HG03066 (cell line): ENCODE results near the gene CD44.
"Not testable (repeated sequence)": the region's sequence is repeated elsewhere in the genome, so short reads cannot be mapped to it uniquely, and the experiment has no call there.

Experiments
- ATAC-seq: cut with Tn5 transposase; IDR thresholded peaks from one replicate; pipeline ENCODE4 v1.9.1; 2021; ENCODE audit warnings: low read depth; ENCODE audit not compliant: unreplicated experiment

Gene CD44

DNA sequence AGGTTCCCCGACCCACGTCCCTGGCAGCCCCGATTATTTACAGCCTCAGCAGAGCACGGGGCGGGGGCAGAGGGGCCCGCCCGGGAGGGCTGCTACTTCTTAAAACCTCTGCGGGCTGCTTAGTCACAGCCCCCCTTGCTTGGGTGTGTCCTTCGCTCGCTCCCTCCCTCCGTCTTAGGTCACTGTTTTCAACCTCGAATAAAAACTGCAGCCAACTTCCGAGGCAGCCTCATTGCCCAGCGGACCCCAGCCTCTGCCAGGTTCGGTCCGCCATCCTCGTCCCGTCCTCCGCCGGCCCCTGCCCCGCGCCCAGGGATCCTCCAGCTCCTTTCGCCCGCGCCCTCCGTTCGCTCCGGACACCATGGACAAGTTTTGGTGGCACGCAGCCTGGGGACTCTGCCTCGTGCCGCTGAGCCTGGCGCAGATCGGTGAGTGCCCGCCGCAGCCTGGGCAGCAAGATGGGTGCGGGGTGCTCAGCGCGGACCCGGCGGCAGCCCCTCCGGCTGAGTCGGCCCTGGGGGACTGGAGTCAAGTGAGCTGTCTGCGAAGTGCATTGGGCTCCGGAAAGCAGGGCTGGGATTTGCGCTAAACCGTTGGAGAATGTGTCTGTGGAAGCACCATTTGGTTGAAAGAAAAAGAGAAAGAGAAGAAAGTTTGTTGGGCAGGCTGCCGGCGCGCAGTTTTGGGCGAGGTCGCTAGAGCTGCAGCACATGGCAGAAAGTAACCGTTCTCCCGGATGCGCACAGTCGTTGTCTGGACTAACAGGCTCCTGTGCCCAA, at the start of gene CD44:
CD44 (plus strand) TSS at position 229 of the 779 bp plus-strand sequence; CDS start at position 362, 133 bp downstream.
- ATAC-seq, result peak; percentile 42

DNA sequence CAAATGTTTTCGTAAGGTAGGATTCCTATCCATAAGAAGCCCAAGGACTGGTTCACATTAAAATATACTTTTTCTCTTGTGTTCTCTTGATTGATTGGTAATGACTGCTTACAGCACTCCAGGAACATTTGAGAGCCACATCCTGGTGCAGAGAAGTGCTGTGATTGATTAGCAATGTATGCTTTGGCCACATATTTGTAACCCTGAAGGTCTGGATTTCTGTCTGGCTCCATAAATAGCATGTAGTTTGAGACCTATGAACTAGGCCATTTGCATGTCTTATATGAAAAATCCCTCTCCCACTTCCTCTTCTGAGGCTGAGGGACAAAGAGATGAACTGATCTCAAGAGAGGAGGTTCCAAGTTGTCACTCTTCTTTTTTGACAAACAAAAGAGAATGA, 49.3 kb upstream of the CD44 start:
- ATAC-seq, result peak; percentile 71

DNA sequence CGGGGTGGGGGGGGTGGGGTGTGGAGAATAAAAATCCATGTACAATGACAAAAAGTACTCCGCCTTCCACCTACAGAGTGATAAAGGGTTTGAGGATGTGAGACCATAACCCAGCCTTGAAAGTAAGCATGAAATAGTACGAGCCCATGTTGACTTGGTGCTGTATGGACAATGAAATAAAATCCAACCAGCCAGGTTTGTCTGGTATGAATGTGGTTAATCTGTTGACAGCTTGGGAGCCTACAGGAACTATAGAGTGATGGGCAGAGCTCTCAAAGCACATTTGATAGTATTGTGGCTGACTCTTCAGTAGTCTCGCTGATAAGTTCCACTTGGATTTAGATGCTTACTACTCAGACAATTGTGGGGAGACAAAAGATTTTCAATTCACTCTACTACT, 48.8 kb upstream of the CD44 start:
- ATAC-seq, result no peak

DNA sequence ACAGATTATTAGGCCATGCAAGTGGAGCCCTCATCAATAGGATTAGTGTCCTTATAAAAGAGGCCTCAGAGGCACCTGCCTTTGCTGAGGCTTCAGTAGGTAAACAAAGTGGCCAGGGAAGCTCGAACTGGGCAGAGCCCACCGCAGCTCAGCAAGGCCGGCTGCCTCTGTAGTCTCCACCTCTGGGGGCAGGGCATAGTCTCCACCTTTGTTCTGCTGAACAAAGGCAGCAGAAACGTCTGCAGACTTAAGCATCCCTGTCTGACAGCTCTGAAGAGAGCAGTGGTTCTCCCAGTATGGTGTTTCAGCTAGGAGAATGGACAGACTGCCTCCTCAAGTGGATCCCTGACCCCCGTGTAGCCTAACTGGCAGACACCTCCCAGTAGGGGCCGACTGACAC, 48.0 kb upstream of the CD44 start:
- ATAC-seq, result not testable (repeated sequence)

DNA sequence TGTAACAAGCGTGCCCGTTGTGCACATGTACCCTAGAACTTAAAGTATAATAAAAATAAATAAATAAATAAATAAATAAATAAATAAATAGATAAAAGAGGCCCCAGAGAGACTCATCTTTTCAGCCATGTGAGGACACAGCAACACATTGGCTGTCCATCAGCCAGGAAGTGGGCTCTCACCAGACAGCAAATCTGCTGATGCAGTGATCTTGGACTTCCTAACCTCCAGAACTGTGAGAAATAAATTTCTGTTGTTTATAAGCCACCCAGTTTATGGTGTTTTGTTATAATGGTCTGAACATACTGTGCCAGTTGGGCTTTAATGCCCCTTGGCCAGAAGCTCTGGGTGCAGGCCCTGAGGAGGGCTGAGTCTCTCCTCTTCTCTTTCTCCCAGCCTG, 42.2 kb upstream of the CD44 start:
- ATAC-seq, result no peak

DNA sequence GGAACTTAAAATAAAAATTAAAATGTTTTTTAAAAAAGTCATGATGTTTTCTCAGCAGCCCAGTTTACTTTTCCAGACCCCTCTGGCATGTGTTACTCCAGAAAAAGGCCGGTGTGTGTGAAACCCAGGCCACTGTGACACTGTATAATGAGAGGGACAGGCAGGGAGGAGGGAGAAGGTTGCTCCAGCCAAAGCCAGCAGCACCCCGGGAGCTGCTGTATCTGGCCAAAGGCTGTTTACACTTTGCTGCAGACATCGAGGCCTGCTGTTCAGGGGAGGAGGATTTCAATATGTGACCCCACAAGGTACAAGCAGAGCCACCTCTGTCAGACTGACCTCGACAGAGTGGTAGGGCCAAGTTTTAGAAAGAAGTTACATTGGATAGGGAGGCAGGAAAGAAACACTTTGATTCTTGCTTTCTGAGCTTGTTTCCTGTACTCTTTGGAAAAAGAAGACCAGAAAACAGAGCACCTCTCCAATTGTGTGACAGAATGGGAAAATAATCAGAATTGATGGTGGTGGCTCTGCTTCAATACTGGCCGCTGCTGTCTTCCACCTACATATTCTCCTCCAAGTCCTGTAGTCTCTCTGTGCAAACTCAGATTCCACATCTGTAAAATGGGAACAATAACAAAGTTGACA, 41.0 kb upstream of the CD44 start:
- no peak for ATAC-seq

DNA sequence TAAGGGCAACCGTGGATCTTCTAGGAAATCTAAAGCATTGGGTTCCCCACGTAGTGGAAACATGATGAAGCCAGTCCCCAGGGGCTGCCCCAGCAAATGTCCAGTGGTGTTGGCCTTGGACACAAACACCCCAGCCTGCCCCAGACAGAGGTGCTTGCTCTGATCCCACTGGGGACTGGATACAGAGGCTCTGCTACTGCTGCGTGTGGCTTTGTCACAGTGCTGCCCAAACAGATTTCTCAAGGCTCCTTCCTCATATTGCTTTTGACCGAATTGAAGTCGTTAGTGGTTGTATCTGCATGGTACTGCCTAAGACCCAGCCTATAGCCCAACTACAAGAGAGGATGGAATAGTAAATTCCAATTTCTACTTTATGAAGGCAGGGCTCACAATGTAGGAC, 40.1 kb upstream of the CD44 start:
- ATAC-seq, result no peak

DNA sequence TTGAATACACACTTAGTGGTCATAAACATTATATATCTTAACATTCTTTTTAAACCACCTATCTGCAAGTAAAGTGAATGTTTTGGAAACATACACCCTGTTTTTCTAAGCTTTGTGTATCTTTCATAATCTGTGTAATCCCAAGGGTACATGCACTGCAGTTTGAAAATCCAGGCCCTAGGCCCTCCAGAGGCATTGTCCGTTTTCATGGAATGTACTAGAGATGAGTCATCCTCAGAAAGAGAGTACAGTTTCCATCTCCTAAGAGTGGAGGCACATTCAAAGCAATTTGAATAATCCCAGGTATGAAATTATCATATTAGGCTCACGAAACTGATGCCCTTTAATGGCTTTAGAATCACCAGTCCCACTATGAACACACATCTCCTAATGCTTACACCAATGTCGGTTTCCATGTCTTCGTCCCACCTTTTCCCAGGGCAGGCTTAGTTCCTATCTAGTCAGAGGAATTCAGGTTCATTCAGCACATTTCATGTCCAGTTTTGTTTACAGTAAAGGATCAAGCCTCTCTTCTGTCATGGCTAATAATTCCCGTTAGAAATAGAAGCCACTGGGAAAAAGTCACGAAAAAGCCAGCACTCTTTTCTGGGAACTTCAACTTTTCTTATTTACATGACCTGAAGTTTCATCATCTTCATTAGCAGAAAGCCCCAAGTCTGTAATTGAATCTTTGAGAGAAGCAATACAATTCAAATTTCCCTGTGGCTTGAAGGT, 39.5 kb upstream of the CD44 start:
- no peak for ATAC-seq

DNA sequence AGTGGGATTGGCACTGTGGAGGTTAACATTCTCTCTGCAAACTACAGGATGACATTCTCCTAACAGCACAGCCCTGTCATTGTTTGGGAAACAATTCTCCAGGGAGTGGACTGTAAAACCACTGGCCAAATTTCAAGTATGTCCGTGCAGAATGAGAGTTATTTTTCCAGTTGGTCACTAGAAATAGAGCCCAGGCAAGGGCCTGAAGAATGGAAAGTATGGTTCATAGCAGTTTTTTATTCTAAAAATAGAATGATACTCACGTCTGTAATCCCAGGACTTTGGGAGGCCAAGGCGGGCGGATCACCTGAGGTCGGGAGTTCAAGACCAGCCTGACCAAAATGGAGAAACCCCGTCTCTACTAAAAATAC, 39.0 kb upstream of the CD44 start:
- no peak for ATAC-seq

DNA sequence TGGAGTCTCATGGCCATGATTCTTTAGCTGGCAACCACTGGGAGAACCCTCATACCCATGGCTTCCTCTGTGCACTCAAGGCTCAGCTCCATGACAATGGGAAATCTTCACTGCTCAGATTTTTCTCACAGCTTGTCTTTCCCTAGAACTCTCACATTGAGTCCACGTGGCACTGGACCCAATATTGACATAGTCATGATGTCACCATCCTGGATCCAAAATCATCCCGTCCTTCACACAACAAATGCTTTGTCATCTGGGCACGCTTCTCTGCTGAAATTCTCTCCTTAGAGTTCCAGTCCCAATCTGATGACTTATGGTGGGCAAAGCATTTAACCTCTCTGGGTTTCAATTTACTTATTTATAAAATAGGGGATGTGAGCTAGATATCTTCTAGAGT, 37.7 kb upstream of the CD44 start:
- ATAC-seq, result no peak

DNA sequence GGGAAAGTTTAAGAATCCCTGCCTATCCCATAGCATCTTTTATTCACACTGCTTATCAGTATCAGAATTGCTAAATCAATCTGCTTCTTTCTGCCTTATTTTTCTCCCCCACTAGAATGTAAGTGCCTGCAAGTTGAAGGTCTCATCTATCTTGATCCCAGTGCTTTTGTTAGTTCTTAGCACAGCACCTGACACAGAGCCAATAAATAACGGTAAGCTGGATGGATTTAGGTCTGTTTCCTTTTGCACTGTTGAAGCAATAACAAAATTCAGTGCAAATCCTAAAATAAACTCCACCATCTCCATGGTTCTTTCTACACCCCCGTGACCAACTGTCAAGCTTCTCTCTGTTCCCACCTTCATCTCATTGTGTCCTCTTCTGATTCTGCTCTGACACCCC, 36.7 kb upstream of the CD44 start:
- ATAC-seq, result no peak

DNA sequence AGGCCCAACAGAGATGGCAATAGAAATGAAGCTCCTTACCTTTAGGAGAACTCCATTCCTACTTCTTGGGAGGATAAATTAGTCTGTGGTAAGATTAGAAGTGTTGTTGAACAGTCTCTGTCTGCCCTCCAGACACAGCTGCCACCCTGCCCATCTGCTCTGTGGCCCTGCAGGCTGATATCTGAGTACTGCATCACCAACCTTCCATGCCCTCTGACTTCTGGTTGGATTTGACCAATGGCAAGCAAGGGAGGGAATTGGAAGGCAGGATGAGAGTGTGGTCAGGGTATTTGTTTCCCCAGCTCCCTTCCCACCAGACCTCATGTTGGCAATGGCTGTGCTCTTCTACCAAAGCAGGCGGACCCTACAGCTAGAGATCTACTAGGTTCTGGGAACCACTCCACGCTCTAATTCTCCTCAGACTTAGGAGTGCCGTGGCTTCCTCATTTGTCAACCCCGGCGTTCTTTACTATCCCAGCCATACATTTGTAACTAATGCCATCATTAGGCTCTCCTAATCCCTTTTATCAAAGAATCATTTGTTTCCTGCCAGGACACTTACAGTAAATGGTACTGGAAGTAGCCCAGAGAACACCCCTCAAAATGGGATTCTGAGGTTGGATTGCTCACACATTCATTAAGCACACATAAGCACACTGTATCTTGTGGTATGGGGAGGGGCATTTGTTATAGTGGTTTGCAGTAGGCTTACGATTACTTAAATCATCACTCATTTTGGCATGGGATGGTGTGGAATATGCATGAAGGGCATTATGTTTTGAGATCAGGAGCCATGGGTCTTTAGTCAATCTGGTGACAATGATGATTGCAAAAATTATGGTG, 35.4 kb upstream of the CD44 start:
- no peak for ATAC-seq

DNA sequence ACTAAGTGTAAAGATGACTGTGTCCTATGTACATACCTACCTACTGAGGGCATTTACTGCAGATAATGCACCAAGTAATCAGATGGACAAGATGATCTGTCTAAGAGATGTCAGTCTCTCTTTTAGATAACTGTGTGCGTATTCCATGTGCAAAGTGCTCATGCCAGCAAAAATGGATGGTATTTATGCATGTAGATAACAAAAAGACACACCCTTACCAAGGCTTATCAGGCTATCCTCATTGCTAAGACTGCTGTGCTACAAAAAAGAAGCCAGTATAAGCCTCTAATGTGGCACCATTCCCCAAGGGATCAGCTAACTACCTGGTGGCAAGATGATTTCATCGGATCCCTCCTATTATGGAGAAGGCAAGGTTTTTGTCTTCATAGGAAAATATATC, 34.3 kb upstream of the CD44 start:
- no peak for ATAC-seq

DNA sequence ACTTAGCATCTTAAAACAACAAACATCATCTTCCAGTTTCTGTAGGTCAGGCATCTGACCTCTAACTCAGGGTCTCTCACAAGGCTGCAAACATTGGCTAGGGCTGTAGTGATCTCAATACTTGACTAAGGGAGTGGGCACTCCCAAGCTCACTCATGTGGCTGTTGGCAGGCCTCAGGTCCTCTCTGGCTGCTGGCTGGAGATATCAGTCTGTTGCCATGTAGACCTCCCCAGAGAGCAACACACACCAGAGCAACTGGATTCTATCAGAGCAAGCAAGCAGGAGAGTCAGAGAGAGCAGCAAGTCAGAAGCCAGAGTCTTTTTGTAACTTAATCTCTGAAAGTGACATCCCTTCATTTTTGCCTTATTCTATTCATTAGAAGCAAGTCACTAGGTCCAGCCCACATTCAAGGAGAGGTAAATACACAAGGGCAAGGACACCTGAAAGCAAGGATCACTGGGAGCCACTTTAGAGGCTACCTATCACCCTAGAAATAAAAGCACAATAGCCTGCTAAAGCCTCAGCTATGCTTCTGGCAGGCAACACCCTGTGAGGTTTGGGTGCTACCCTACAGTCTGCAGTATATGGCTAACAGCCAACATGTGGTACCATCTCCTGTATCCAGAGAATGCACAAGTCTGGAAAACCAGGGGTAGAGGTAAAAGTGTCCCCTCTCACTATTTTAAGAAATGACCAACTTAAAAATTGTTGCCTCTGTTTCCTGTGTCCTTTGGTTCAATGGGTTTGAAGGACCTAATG, 33.5 kb upstream of the CD44 start:
- ATAC-seq, result no peak

DNA sequence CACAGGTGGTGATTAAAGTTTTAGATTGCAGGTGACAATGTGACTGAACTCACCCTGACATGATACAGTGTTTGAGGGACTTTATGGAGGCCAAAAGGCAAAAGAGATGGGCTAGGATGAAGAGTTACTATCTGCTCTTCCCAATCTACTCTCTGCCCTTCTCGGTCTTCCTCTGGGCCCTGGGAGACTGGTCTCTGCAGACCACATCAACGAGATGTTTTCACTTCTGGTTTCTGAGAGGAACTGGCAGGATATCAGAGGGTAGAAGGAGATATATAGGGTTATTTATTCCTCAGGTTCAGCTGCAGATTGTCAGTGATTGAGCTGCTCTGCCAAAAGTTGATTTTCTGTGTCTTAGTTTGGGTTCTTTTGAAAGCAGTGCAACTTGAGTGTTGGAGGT, 32.4 kb upstream of the CD44 start:
- ATAC-seq, result peak; percentile 70

DNA sequence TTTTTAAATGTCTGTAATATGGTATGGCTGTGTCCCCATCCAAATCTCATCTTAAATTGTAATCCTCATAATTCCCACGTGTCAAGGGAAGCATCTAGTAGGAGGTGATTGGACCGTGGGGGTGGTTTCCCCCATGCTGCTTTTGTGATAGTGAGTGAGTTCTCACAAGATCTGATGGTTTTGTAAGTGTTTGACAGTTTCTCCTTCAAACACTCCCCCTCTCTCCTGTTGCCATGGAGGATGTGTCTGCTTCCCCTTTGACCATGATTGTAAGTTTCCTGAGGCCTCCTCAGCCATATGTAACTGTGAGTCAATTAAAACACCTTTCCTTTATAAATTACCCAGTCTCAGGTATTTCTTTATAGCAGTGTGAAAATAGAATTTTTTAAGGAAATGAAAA, 31.1 kb upstream of the CD44 start:
- ATAC-seq, result no peak

DNA sequence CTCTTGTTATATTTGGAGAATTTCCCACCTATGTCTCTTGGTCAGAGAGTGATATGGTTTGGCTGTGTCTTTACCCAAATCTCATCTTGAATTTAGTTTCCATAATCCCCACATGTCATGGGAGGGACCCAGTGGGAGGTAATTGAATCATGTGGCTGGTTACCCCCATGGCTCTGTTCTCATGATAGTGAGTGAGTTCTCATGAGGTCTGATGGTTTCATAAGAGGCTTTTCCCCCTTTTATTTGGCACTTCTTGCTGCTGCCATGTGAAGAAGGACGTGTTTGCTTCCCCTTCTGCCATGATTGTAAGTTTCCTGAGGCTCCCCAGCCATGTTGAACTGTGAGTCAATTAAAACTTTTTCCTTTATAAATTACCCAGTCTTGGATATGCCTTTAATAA, 30.6 kb upstream of the CD44 start:
- not testable (repeated sequence) for ATAC-seq

DNA sequence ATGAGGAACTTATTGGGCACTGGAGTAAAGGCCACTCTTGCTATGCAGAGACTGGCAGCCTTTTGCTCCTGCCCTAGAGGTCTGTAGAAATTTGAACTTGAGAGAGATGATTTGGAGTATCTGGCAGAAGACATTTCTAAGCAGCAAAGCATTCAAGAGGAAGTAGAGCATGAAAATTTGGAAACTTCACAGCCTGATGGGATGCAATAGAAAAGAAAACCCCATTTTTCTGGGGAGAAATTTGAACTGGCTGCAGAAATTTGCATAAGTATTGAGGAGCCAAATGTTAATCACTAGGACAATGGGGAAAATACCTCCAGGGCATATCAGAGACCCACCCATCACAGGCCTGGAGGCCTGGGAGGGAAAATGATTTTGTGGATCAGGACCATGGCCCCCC, 29.9 kb upstream of the CD44 start:
- ATAC-seq, result no peak

DNA sequence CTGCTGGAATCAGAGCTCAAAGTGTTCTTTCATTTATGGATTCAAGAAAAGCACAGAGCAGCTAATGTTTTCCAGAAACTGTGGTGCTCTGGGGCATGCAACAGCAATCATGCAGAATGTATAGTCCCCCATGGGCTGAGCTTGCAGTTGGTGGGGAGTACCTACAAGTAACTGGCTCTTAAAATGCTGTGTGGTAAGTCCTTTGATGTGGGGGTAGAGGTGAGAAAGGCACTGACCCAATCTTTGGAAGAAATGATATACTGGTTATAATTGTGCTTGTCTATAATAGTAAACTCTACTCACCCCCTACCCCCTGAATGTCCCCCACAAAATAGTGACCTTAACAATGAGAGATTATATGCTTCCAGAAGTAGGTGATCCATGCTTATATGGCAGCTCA, 29.1 kb upstream of the CD44 start:
- ATAC-seq, result no peak
